ENCODE results near the gene TAF9B. TPM values are rescaled to one million over a fixed set of nuclear protein-coding genes. Genes with fewer than 3 reads are reported as not detected.
A peak's percentile ranks its signal among the peaks of the same experiment; 100 is the strongest.

Gene TAF9B
- total RNA-seq, 1 experiment from 2014 or later, result 20.2 TPM

- TF ChIP-seq AFF4 (CRISPR knock-in tag; IDR thresholded peaks at IDR 0.05; ENCODE audit: borderline replicate concordance), result no peak
- TF ChIP-seq PREB (CRISPR knock-in tag; IDR thresholded peaks at IDR 0.05; ENCODE audit: borderline replicate concordance), result no peak
- no peak for TF ChIP-seq RELA (CRISPR knock-in tag; IDR thresholded peaks at IDR 0.05; ENCODE audit: borderline replicate concordance)
- TF ChIP-seq ZNF219 (CRISPR knock-in tag; IDR thresholded peaks at IDR 0.05; ENCODE audit: borderline replicate concordance), result no peak
- TF ChIP-seq FOXK1 (CRISPR knock-in tag; IDR thresholded peaks at IDR 0.05), result peak; percentile 89
- TF ChIP-seq ZNF263 (CRISPR knock-in tag; IDR thresholded peaks at IDR 0.05; ENCODE audit: low read depth), result no peak
- TF ChIP-seq ARID4B (CRISPR knock-in tag; IDR thresholded peaks at IDR 0.05; ENCODE audit: borderline replicate concordance), result peak; percentile 61; the same call in 1 of the 2 replicates
These were observed 35.6 kb downstream of the TAF9B start, which contains the start of gene PGK1 (continued) for GRCh38 chrX:78103623-78104446.

GRCh38 chrX:78103001-78103622 is 36.3 kb downstream of the TAF9B start:
- TF ChIP-seq JUN (CRISPR knock-in tag; IDR thresholded peaks at IDR 0.05) (no peak), ZNF416 (CRISPR knock-in tag; IDR thresholded peaks at IDR 0.05) (no peak), MYBL2 (CRISPR knock-in tag; IDR thresholded peaks at IDR 0.05) (no peak), ZNF121 (CRISPR knock-in tag; IDR thresholded peaks at IDR 0.05) (no peak), E2F5 (CRISPR knock-in tag; IDR thresholded peaks at IDR 0.05) (no peak), CREB1 (CRISPR knock-in tag; IDR thresholded peaks at IDR 0.05) (no peak)
- peak overlapping the region; percentile 96 for H3K4me3 Mint-ChIP-seq

More at GRCh38 chrX:78103001-78103622, 36.3 kb downstream of the TAF9B start:
- H3K4me1 Mint-ChIP-seq, result peaks cover 27% of the 10 kb centered on the region
- ATAC-seq (no peak), DNase-seq (ENCODE audit: low spot score) (no peak)
- ChIA-PET POLR2A (no interaction called here), CTCF (no interaction called here)
- peaks cover 32% of the 10 kb centered on the region for H3K36me3 Mint-ChIP-seq
- 0 out of 2 replicates have a peak, but pooled peaks cover 4% of the 10 kb centered on the region for H3K27me3 Mint-ChIP-seq (ENCODE audit: low read depth)
- H3K27ac Mint-ChIP-seq, result peak overlapping the region; percentile 92
- H3K9me3 Mint-ChIP-seq, result no peaks in the 10 kb centered on the region

All from WTC11 (cell line).